H1 (cell line): ENCODE measurements around the gene TNFAIP8L3. TPM values are rescaled to one million over a fixed set of nuclear protein-coding genes. Genes with fewer than 3 reads are reported as not detected.

ENCODE experiments used
- CTCF ChIA-PET: fragments of 300-600 bp; sonication (Branson Sonifier 250); formaldehyde crosslinking; loops from one replicate; lab custom pipeline; 2021; ENCODE audit not compliant: partially characterized antibody; lab: Charles Lee
- POLR2A ChIA-PET: fragments of 300-600 bp; sonication (Branson Sonifier 250); formaldehyde crosslinking; loops from one replicate; lab custom pipeline; 2021; ENCODE audit warnings: inconsistent platforms; ENCODE audit not compliant: partially characterized antibody; lab: Charles Lee
- DNase-seq, 2 experiments: peaks; one replicate each; pipeline versions ENCODE4 v3.0.0 to v3.0.0-alpha.2; 2010 to 2022; ENCODE audit warnings: low spot score in 2 of 2, low read depth in 1 of 2, mixed read lengths in 1 of 2
- FAIRE-seq: peaks from 2 replicates; lab custom pipeline; 2011; peaks lifted over from hg19 to GRCh38; lab: Jason Lieb, UNC
- H2AFZ ChIP-seq: 2 replicates; pipeline ENCODE4 v1.8.1; 2012; ENCODE audit warnings: low read length, inconsistent platforms
- H2AK5ac ChIP-seq: 2 replicates; pipeline ENCODE4 v1.6.1; 2013; ENCODE audit warnings: low read depth, low read length
- H2BK120ac ChIP-seq: replicated peaks from 2 replicates; pipeline ENCODE3; 2013; ENCODE audit warnings: low read depth, low read length, inconsistent platforms
- H2BK12ac ChIP-seq: 2 replicates; pipeline ENCODE4 v1.6.1; 2013; ENCODE audit warnings: low read depth, low read length
- H2BK15ac ChIP-seq: 2 replicates; pipeline ENCODE4 v1.6.1; 2013; ENCODE audit warnings: low read length
- H2BK20ac ChIP-seq: 2 replicates; pipeline ENCODE4 v1.6.1; 2013; ENCODE audit warnings: low read length
- H2BK5ac ChIP-seq: 2 replicates; pipeline ENCODE4 v1.6.1; 2013; ENCODE audit warnings: low read depth, low read length
- H3K14ac ChIP-seq: 2 replicates; pipeline ENCODE4 v1.6.1; 2013; ENCODE audit warnings: inconsistent platforms; ENCODE audit not compliant: insufficient read length
- H3K18ac ChIP-seq: 2 replicates; pipeline ENCODE4 v1.6.1; 2013; ENCODE audit warnings: low read length; ENCODE audit errors: extremely low read depth
- H3K23ac ChIP-seq: 2 replicates; pipeline ENCODE4 v1.6.1; 2013; ENCODE audit warnings: inconsistent platforms; ENCODE audit not compliant: insufficient read length
- H3K23me2 ChIP-seq: 2 replicates; pipeline ENCODE4 v1.6.1; 2013; ENCODE audit warnings: low read depth, low read length
- H3K27ac ChIP-seq: 2 replicates; pipeline ENCODE4 v1.6.1; 2011; ENCODE audit warnings: low read depth, low read length, inconsistent platforms
- H3K27me3 ChIP-seq, 4 experiments: replicated peaks in 1 of 4; 1 replicate in 1 of 4; 2 replicates in 3 of 4; pipeline versions ENCODE4 v1.6.1 to v1.8.1; 2011 to 2013; ENCODE audit warnings: low read length in 3 of 4, mild to moderate bottlenecking in 3 of 4, inconsistent platforms in 2 of 4, mixed read lengths in 2 of 4, moderate library complexity in 1 of 4; ENCODE audit not compliant: control insufficient read depth in 3 of 4, insufficient read depth in 3 of 4; ENCODE audit errors: extremely low read depth in 1 of 4
- H3K36me3 ChIP-seq, 4 experiments: 2 replicates each; pipeline versions ENCODE4 v1.6.1 to v1.8.1; 2011 to 2013; ENCODE audit warnings: mild to moderate bottlenecking in 4 of 4, low read length in 3 of 4, moderate library complexity in 2 of 4, control low read depth in 1 of 4, inconsistent platforms in 1 of 4; ENCODE audit not compliant: insufficient read depth in 4 of 4, control insufficient read depth in 2 of 4
- H3K4ac ChIP-seq: replicated peaks from 2 replicates; pipeline ENCODE3; 2013; ENCODE audit warnings: low read length, low read depth, mixed read lengths, inconsistent platforms; ENCODE audit not compliant: insufficient read length
- H3K4me1 ChIP-seq, 4 experiments: replicated peaks in 1 of 4; 1 replicate in 1 of 4; 2 replicates in 3 of 4; pipeline versions ENCODE4 v1.6.1 to v1.8.1; 2011 to 2013; ENCODE audit warnings: low read length in 3 of 4, inconsistent platforms in 2 of 4, mixed read lengths in 1 of 4; ENCODE audit not compliant: insufficient read depth in 4 of 4, control insufficient read depth in 3 of 4
- H3K4me2 ChIP-seq, 2 experiments: 2 replicates each; pipeline versions ENCODE4 v1.6.1 to v1.8.1; 2011 to 2013; ENCODE audit warnings: low read depth in 2 of 2, low read length in 2 of 2, control low read depth in 1 of 2, inconsistent platforms in 1 of 2, mild to moderate bottlenecking in 1 of 2; ENCODE audit not compliant: insufficient read depth in 1 of 2
- H3K4me3 ChIP-seq, 4 experiments: fragments of 200-600, 300-600 bp in 1 of 4; sonication (generic), shearing (Covaris generic), sonication (Bioruptor Twin) in 1 of 4; 2 replicates each; pipeline versions ENCODE4 v1.5.1 to v1.8.1; 2011 to 2016; ENCODE audit warnings: low read length in 4 of 4, low read depth in 3 of 4, control low read depth in 2 of 4, inconsistent platforms in 2 of 4, mild to moderate bottlenecking in 2 of 4, mixed read lengths in 1 of 4, moderate library complexity in 1 of 4; ENCODE audit not compliant: insufficient read depth in 2 of 4; ENCODE audit errors: extremely low read depth in 1 of 4
- H3K56ac ChIP-seq: replicated peaks from 2 replicates; pipeline ENCODE3; 2013; ENCODE audit warnings: low read depth, mild to moderate bottlenecking, mixed read lengths, low read length, inconsistent platforms; ENCODE audit not compliant: insufficient read length
- H3K79me1 ChIP-seq: 2 replicates; pipeline ENCODE4 v1.6.1; 2013; ENCODE audit warnings: low read depth, low read length, control low read depth
- H3K79me2 ChIP-seq, 2 experiments: 2 replicates each; pipeline versions ENCODE4 v1.6.1 to v1.8.1; 2012 to 2013; ENCODE audit warnings: low read length in 2 of 2, mild to moderate bottlenecking in 2 of 2, inconsistent platforms in 1 of 2; ENCODE audit not compliant: insufficient read depth in 2 of 2, control insufficient read depth in 1 of 2
- H3K9ac ChIP-seq, 4 experiments: replicated peaks in 1 of 4; 1 replicate in 1 of 4; 2 replicates in 3 of 4; pipeline versions ENCODE4 v1.6.1 to v1.8.1; 2011 to 2013; ENCODE audit warnings: low read depth in 3 of 4, low read length in 3 of 4, control low read depth in 2 of 4, mild to moderate bottlenecking in 2 of 4, moderate library complexity in 2 of 4, inconsistent platforms in 1 of 4; ENCODE audit errors: extremely low read depth in 1 of 4
- H3K9me3 ChIP-seq, 2 experiments: 2 replicates each; pipeline versions ENCODE4 v1.6.1 to v1.8.1; 2012 to 2013; ENCODE audit warnings: mild to moderate bottlenecking in 2 of 2, moderate library complexity in 2 of 2, control low read depth in 1 of 2, inconsistent platforms in 1 of 2, low read depth in 1 of 2, low read length in 1 of 2, mixed read lengths in 1 of 2; ENCODE audit not compliant: insufficient read depth in 2 of 2
- H4K20me1 ChIP-seq, 2 experiments: replicated peaks in 1 of 2; 2 replicates each; pipeline versions ENCODE3 to v1.8.1; 2011 to 2013; ENCODE audit warnings: inconsistent platforms in 2 of 2, low read length in 2 of 2, mild to moderate bottlenecking in 1 of 2; ENCODE audit not compliant: insufficient read depth in 2 of 2, control insufficient read depth in 1 of 2
- H4K5ac ChIP-seq: 2 replicates; pipeline ENCODE4 v1.6.1; 2013; ENCODE audit warnings: low read length, low read depth, mixed read lengths, inconsistent platforms; ENCODE audit not compliant: insufficient read length
- H4K8ac ChIP-seq: 2 replicates; pipeline ENCODE4 v1.8.0; 2013; ENCODE audit warnings: mild to moderate bottlenecking, moderate library complexity, low read length, inconsistent platforms; ENCODE audit not compliant: insufficient read depth; ENCODE audit errors: extremely low read depth
- H4K91ac ChIP-seq: replicated peaks from 2 replicates; pipeline ENCODE3; 2013; ENCODE audit warnings: low read length, mixed read lengths, inconsistent platforms; ENCODE audit not compliant: insufficient read length
- BRCA1 ChIP-seq: IDR thresholded peaks from 2 replicates; pipeline ENCODE4 v1.6.1; 2012; ENCODE audit warnings: low read depth, low read length, improper control_type of control experiment
- EZH2 ChIP-seq: fragments of 200-600 bp; sonication (generic); IDR thresholded peaks from 2 replicates; pipeline ENCODE4 v1.7.1; 2012; ENCODE audit warnings: low read depth, mild to moderate bottlenecking, moderate library complexity, low read length, inconsistent platforms; ENCODE audit not compliant: severe bottlenecking
- FOSL1 ChIP-seq: IDR thresholded peaks from 2 replicates; pipeline ENCODE4 v1.6.1; 2011; ENCODE audit warnings: mild to moderate bottlenecking, low read depth, low read length, moderate library complexity; ENCODE audit not compliant: insufficient read depth
- HDAC2 ChIP-seq, 2 experiments: fragments of 300-600 bp in 1 of 2; sonication (generic) in 1 of 2; IDR thresholded peaks; 2 replicates each; pipeline ENCODE4 v1.6.1; 2011 to 2012; ENCODE audit warnings: low read depth in 2 of 2, low read length in 2 of 2, mild to moderate bottlenecking in 2 of 2, moderate library complexity in 2 of 2, borderline replicate concordance in 1 of 2, inconsistent platforms in 1 of 2
- KDM1A ChIP-seq: fragments of 200-600, 300-600 bp; sonication (generic); IDR thresholded peaks from 2 replicates; pipeline ENCODE4 v1.7.1; 2016; ENCODE audit warnings: mild to moderate bottlenecking, low read length, borderline replicate concordance
- SP4 ChIP-seq: IDR thresholded peaks from 2 replicates; pipeline ENCODE4 v1.6.1; 2012; ENCODE audit warnings: low read length, inconsistent platforms
- SRF ChIP-seq: IDR thresholded peaks from 2 replicates; pipeline ENCODE4 v1.6.1; 2011; ENCODE audit warnings: mild to moderate bottlenecking, low read depth, low read length, moderate library complexity
- TAF7 ChIP-seq: optimal IDR thresholded peaks from 2 replicates; pipeline ENCODE3; 2011; ENCODE audit warnings: low read depth, mild to moderate bottlenecking, inconsistent platforms, low read length, moderate library complexity, borderline replicate concordance
- TEAD4 ChIP-seq: IDR thresholded peaks from 2 replicates; pipeline ENCODE4 v1.6.1; 2012; ENCODE audit warnings: low read depth, low read length, inconsistent platforms, mixed read lengths
- YY1 ChIP-seq: IDR thresholded peaks from 2 replicates; pipeline ENCODE4 v1.6.1; 2011; ENCODE audit warnings: low read depth, mild to moderate bottlenecking, low read length
- WGBS, 2 experiments: shearing (Covaris generic) in 1 of 2; methylation state at CpG; one replicate each; pipeline versions ENCODE4 v1.1.6 to v1.1.7; 2013 to 2015; ENCODE audit warnings: low lambda C conversion rate in 2 of 2, mixed read lengths in 2 of 2, inconsistent platforms in 1 of 2, low coverage in 1 of 2, missing lambda C conversion rate in 1 of 2; ENCODE audit not compliant: insufficient replicate concordance in 2 of 2, insufficient coverage in 1 of 2, insufficient read length in 1 of 2; ENCODE audit errors: extremely low coverage in 1 of 2, missing lambda C conversion rate in 1 of 2; 5-methylcytosine and 5-hydroxymethylcytosine counted together
- polyA plus RNA-seq, 7 experiments: library from polyadenylated mRNA; depleted of rRNA in 3 of 7; stranded (reverse) in 5 of 7; unstranded in 2 of 7; fragments of >200 nt in 5 of 7; fragments of 200-250 nt in 2 of 7; gene quantifications; 1 replicate in 5 of 7; 2 replicates in 1 of 7; 4 replicates in 1 of 7; pipeline versions ENCODE4 v1.2.1 to v1.2.3, GENCODE V29; 2011 to 2013; ENCODE audit warnings: missing spikeins in 2 of 7, mixed read lengths in 2 of 7
- total RNA-seq: library from RNA; stranded (reverse); fragmentation: NEBNext Ultra II Directional; extraction: Animal tissue kit (Norgen Biotek cat#: 25700); gene quantifications from 2 replicates; pipeline ENCODE4 v1.2.1, GENCODE V29; 2021
- TF ChIP-seq, protein P1 (sequence below): IDR thresholded peaks from 2 replicates; pipeline ENCODE4 v1.6.1; 2012; ENCODE audit warnings: low read length, inconsistent platforms

Gene TNFAIP8L3
- total and polyA plus RNA-seq, 2 of the 8 experiments (the other 6 are each of a cell fraction or from before 2014, with no cell fraction given), result 0.23 to 0.67 TPM

- H3K56ac ChIP-seq, result no peak overlapping the region
- no peak for FAIRE-seq
- H4K8ac ChIP-seq, result no peak overlapping the region; the same call in 1 of the 2 replicates
- H2AFZ ChIP-seq, result no peak overlapping the region
- no peak overlapping the region for H3K9ac ChIP-seq
- no peak overlapping the region for H3K4me3 ChIP-seq
- H3K27ac ChIP-seq, result no peak overlapping the region
- no peaks in the 10 kb centered on the region for H3K27me3 ChIP-seq
- H3K4ac ChIP-seq, result no peak overlapping the region
- H4K5ac ChIP-seq, result no peak overlapping the region
- H3K18ac ChIP-seq, result no peak overlapping the region
- H2BK5ac ChIP-seq, result no peak overlapping the region
- 0 out of 4 replicates have a peak, but pooled peaks cover 0 to 3% of the 10 kb centered on the region in 2 experiments for H3K9me3 ChIP-seq
- no peak overlapping the region for H3K4me2 ChIP-seq
- H2AK5ac ChIP-seq, result no peak overlapping the region
- ChIA-PET CTCF (interaction anchor here (0.6 to 2.5 kb wide), 3 partner anchors 14 to 203 kb away, joined by 3 to 17 read pairs (median 3); no protein-coding TSS in a partner anchor), POLR2A (interaction anchor here (0.6 kb wide), 1 partner anchor 24 kb away, joined by 3 read pairs; the partner anchor contains the start of gene TNFAIP8L3)
- no peaks in the 10 kb centered on the region for H3K23me2 ChIP-seq
- H2BK12ac ChIP-seq, result no peak overlapping the region
- H3K79me2 ChIP-seq, result no peaks in the 10 kb centered on the region
- H2BK15ac ChIP-seq, result no peak overlapping the region
- H2BK20ac ChIP-seq, result no peak overlapping the region
- H3K36me3 ChIP-seq, result no peaks in the 10 kb centered on the region
- no peak for TF ChIP-seq KDM1A
- no peak for TF ChIP-seq YY1
- no peak for TF ChIP-seq EZH2
- TF ChIP-seq, protein P1, sequence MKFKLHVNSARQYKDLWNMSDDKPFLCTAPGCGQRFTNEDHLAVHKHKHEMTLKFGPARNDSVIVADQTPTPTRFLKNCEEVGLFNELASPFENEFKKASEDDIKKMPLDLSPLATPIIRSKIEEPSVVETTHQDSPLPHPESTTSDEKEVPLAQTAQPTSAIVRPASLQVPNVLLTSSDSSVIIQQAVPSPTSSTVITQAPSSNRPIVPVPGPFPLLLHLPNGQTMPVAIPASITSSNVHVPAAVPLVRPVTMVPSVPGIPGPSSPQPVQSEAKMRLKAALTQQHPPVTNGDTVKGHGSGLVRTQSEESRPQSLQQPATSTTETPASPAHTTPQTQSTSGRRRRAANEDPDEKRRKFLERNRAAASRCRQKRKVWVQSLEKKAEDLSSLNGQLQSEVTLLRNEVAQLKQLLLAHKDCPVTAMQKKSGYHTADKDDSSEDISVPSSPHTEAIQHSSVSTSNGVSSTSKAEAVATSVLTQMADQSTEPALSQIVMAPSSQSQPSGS, result no peak
- TF ChIP-seq BRCA1, result no peak
- TF ChIP-seq FOSL1, result no peak
- no peak for TF ChIP-seq SP4
- TF ChIP-seq HDAC2 (IDR thresholded peaks at IDR 0.05; ENCODE audit: borderline replicate concordance in 1 of 2, low read depth in 2 of 2, low read length in 2 of 2), result no peak
- TF ChIP-seq SRF, result no peak
- TF ChIP-seq TAF7, result no peak
- TF ChIP-seq TEAD4, result no peak
- no peak overlapping the region for H4K91ac ChIP-seq
- H4K20me1 ChIP-seq, result no peaks in the 10 kb centered on the region
- H3K23ac ChIP-seq, result no peak overlapping the region
- no peaks in the 10 kb centered on the region; a peak in 1 of 7 replicates for H3K4me1 ChIP-seq
- no peak overlapping the region for H3K14ac ChIP-seq
- no peaks in the 10 kb centered on the region for H3K79me1 ChIP-seq
- 68% methylated on average over 3 of the region's 3 CpGs; no CpG with 5 or more reads in 1 of the 2 experiments for WGBS, 2 experiments
- no peak overlapping the region for H2BK120ac ChIP-seq
- DNase-seq, result no peak
These were observed 24.4 kb upstream of the TNFAIP8L3 start for GRCh38 chr15:51119120-51119519.
